Activated CD4-positive, alpha-beta memory T cell treated with anti-CD3 and anti-CD28 coated beads, Interleukin-2, amount 10 ng/mL, durations not matched to agents 7 days and 5 days (primary cell): ENCODE results near the gene RAB6A. TPM values are rescaled to one million over a fixed set of nuclear protein-coding genes. Genes with fewer than 3 reads are reported as not detected.

Source experiments
- CTCF ChIA-PET: fragments of 350-600 bp; sonication (Branson Sonifier 250); formaldehyde crosslinking; loops from one replicate; lab custom pipeline; 2021; ENCODE audit warnings: antibody characterized with exemption, inconsistent platforms; lab: Charles Lee
- POLR2A ChIA-PET: fragments of 350-600 bp; sonication (Branson Sonifier 250); formaldehyde crosslinking; loops from one replicate; lab custom pipeline; 2021; ENCODE audit warnings: antibody characterized with exemption; lab: Charles Lee
- DNase-seq: peaks from one replicate; pipeline ENCODE4 v3.0.0-alpha.2; 2020
- H3K27ac Mint-ChIP-seq: one replicate; pipeline ENCODE4 v1.8.0; 2021; ENCODE audit warnings: mild to moderate bottlenecking, mixed read lengths
- H3K27me3 Mint-ChIP-seq: one replicate; pipeline ENCODE4 v1.8.0; 2021; ENCODE audit warnings: mixed read lengths
- H3K36me3 Mint-ChIP-seq: one replicate; pipeline ENCODE4 v1.8.0; 2021; ENCODE audit warnings: low read depth, mixed read lengths
- H3K4me1 Mint-ChIP-seq: one replicate; pipeline ENCODE4 v1.8.0; 2021; ENCODE audit warnings: mixed read lengths
- H3K4me3 Mint-ChIP-seq: one replicate; pipeline ENCODE4 v1.8.0; 2021; ENCODE audit warnings: mild to moderate bottlenecking, mixed read lengths
- H3K9me3 Mint-ChIP-seq: one replicate; pipeline ENCODE4 v1.8.0; 2021; ENCODE audit warnings: mixed read lengths
- total RNA-seq, 2 experiments: library from RNA; stranded (reverse); gene quantifications; one replicate each; pipeline ENCODE4 v1.2.3, GENCODE V29; 2021

The RAB6A gene
- total RNA-seq, 2 experiments from 2014 or later = 104 to 108 TPM

- Mint-ChIP-seq H3K9me3 (no peaks in the 10 kb centered on the region), H3K4me3 (no peak overlapping the region)
- POLR2A ChIA-PET = no interaction called here
These were observed 112.3 kb downstream of the RAB6A start for GRCh38 chr11:73648571-73649046.

GRCh38 chr11:73648121-73648520 lies 112.8 kb downstream of the RAB6A start:
- H3K27me3 Mint-ChIP-seq = no peaks in the 10 kb centered on the region
- CTCF ChIA-PET = interaction anchor here (1.0 to 5.0 kb wide), 3 partner anchors 13 to 23 kb away, joined by 3 to 26 read pairs (median 20); no protein-coding TSS in a partner anchor
- peaks cover 14% of the 10 kb centered on the region for H3K4me1 Mint-ChIP-seq
- no peaks in the 10 kb centered on the region for H3K36me3 Mint-ChIP-seq
- no peaks in the 10 kb centered on the region for H3K9me3 Mint-ChIP-seq
- no peak for DNase-seq
- POLR2A ChIA-PET = no interaction called here
- no peak overlapping the region for H3K27ac Mint-ChIP-seq
- no peak overlapping the region for H3K4me3 Mint-ChIP-seq

More at GRCh38 chr11:73648571-73649046, 112.3 kb downstream of the RAB6A start:
- peaks cover 14% of the 10 kb centered on the region for H3K4me1 Mint-ChIP-seq
- no peak for DNase-seq
- H3K27me3 Mint-ChIP-seq = no peaks in the 10 kb centered on the region
- H3K36me3 Mint-ChIP-seq = no peaks in the 10 kb centered on the region
- CTCF ChIA-PET = interaction anchor here (1.0 to 5.0 kb wide), 3 partner anchors 12 to 24 kb away, joined by 3 to 26 read pairs (median 20); no protein-coding TSS in a partner anchor
- H3K27ac Mint-ChIP-seq = no peak overlapping the region

- Mint-ChIP-seq H3K36me3 (no peaks in the 10 kb centered on the region), H3K27ac (no peak overlapping the region), H3K4me1 (peaks cover 14% of the 10 kb centered on the region), H3K27me3 (no peaks in the 10 kb centered on the region), H3K9me3 (no peaks in the 10 kb centered on the region), H3K4me3 (peak overlapping the region; percentile 64)
- DNase-seq = peak; percentile 90
- ChIA-PET POLR2A (no interaction called here), CTCF (interaction anchor here (1.0 to 5.0 kb wide), 5 partner anchors 13 to 296 kb away, joined by 3 to 26 read pairs (median 3); no protein-coding TSS in a partner anchor)
These were observed 113.3 kb downstream of the RAB6A start for GRCh38 chr11:73647459-73648100.

GRCh38 chr11:73645972-73646631 lies 114.8 kb downstream of the RAB6A start, which contains the start of gene PLEKHB1:
Gene PLEKHB1, plus strand, starts transcription at chr11:73646581. Its CDS starts 28 bp downstream, at chr11:73646609.
- Mint-ChIP-seq H3K27ac (no peak within 1 kb of the TSS), H3K9me3 (no peaks in the 10 kb centered on the region), H3K4me3 (peak within 1 kb of the TSS; percentile 64), H3K4me1 (peaks cover 14% of the 10 kb centered on the region), H3K36me3 (no peaks in the 10 kb centered on the region), H3K27me3 (peaks cover 1% of the 10 kb centered on the region)
- DNase-seq = no peak
- ChIA-PET CTCF (interaction anchor here (3.7 to 5.0 kb wide), 2 partner anchors 15 to 21 kb away, joined by 20 to 26 read pairs; no protein-coding TSS in a partner anchor), POLR2A (no interaction called here)

GRCh38 chr11:73645121-73645969 lies 115.5 kb downstream of the RAB6A start:
- POLR2A ChIA-PET = no interaction called here
- no peak overlapping the region for H3K4me3 Mint-ChIP-seq

GRCh38 chr11:73641668-73642067 lies 119.2 kb downstream of the RAB6A start:
- no peak overlapping the region for H3K4me3 Mint-ChIP-seq
- H3K36me3 Mint-ChIP-seq = no peaks in the 10 kb centered on the region
- POLR2A ChIA-PET = no interaction called here
- H3K4me1 Mint-ChIP-seq = peaks cover 8% of the 10 kb centered on the region
- H3K9me3 Mint-ChIP-seq = no peaks in the 10 kb centered on the region
- DNase-seq = no peak
- H3K27ac Mint-ChIP-seq = no peak overlapping the region
- H3K27me3 Mint-ChIP-seq = peaks cover 6% of the 10 kb centered on the region
- CTCF ChIA-PET = no interaction called here

More at GRCh38 chr11:73645121-73645969, 115.5 kb downstream of the RAB6A start:
- peaks cover 4% of the 10 kb centered on the region for H3K27me3 Mint-ChIP-seq
- DNase-seq = no peak
- H3K4me1 Mint-ChIP-seq = peaks cover 19% of the 10 kb centered on the region
- no peak overlapping the region for H3K27ac Mint-ChIP-seq
- CTCF ChIA-PET = interaction anchor here (0.7 to 5.0 kb wide), 4 partner anchors 15 to 21 kb away, joined by 4 to 26 read pairs (median 12); no protein-coding TSS in a partner anchor
- no peaks in the 10 kb centered on the region for H3K9me3 Mint-ChIP-seq
- H3K36me3 Mint-ChIP-seq = no peaks in the 10 kb centered on the region

- H3K36me3 Mint-ChIP-seq = no peaks in the 10 kb centered on the region
- ChIA-PET CTCF (interaction anchor here (1.0 to 1.5 kb wide), 2 partner anchors 14 to 20 kb away, joined by 3 to 8 read pairs; no protein-coding TSS in a partner anchor), POLR2A (no interaction called here)
- H3K27me3 Mint-ChIP-seq = peaks cover 6% of the 10 kb centered on the region
- no peak overlapping the region for H3K27ac Mint-ChIP-seq
- DNase-seq = no peak
- no peaks in the 10 kb centered on the region for H3K9me3 Mint-ChIP-seq
- no peak overlapping the region for H3K4me3 Mint-ChIP-seq
- peaks cover 6% of the 10 kb centered on the region for H3K4me1 Mint-ChIP-seq
These were observed 120.3 kb downstream of the RAB6A start for GRCh38 chr11:73640592-73640991.

- H3K36me3 Mint-ChIP-seq = no peaks in the 10 kb centered on the region
- H3K4me3 Mint-ChIP-seq = no peak overlapping the region
- H3K27me3 Mint-ChIP-seq = peaks cover 6% of the 10 kb centered on the region
- peaks cover 10% of the 10 kb centered on the region for H3K4me1 Mint-ChIP-seq
- no peak overlapping the region for H3K27ac Mint-ChIP-seq
- no peak for DNase-seq
- H3K9me3 Mint-ChIP-seq = peaks cover 1% of the 10 kb centered on the region
- POLR2A ChIA-PET = no interaction called here
- CTCF ChIA-PET = interaction anchor here (0.7 to 3.6 kb wide), 2 partner anchors 11 to 1049 kb away, joined by 3 to 22 read pairs; no protein-coding TSS in a partner anchor
These were observed 123.9 kb downstream of the RAB6A start for GRCh38 chr11:73637012-73637411.

GRCh38 chr11:73636249-73636648 lies 124.6 kb downstream of the RAB6A start:
- no peaks in the 10 kb centered on the region for H3K36me3 Mint-ChIP-seq
- no peak overlapping the region for H3K4me3 Mint-ChIP-seq
- H3K27ac Mint-ChIP-seq = no peak overlapping the region
- POLR2A ChIA-PET = no interaction called here
- no peak for DNase-seq
- peaks cover 10% of the 10 kb centered on the region for H3K4me1 Mint-ChIP-seq
- peaks cover 5% of the 10 kb centered on the region for H3K27me3 Mint-ChIP-seq
- peaks cover 2% of the 10 kb centered on the region for H3K9me3 Mint-ChIP-seq
- CTCF ChIA-PET = interaction anchor here (0.6 to 3.6 kb wide), 2 partner anchors 10 to 839 kb away, joined by 3 to 22 read pairs; no protein-coding TSS in a partner anchor

- no peak overlapping the region for H3K27ac Mint-ChIP-seq
- peaks cover 10% of the 10 kb centered on the region for H3K4me1 Mint-ChIP-seq
- peaks cover 2% of the 10 kb centered on the region for H3K9me3 Mint-ChIP-seq
- ChIA-PET CTCF (interaction anchor here (0.6 to 3.6 kb wide), 2 partner anchors 10 to 838 kb away, joined by 3 to 22 read pairs; no protein-coding TSS in a partner anchor), POLR2A (no interaction called here)
- H3K36me3 Mint-ChIP-seq = no peaks in the 10 kb centered on the region
- no peak overlapping the region for H3K4me3 Mint-ChIP-seq
- no peak for DNase-seq
- peaks cover 5% of the 10 kb centered on the region for H3K27me3 Mint-ChIP-seq
These were observed 125.2 kb downstream of the RAB6A start for GRCh38 chr11:73635721-73636120.

- CTCF ChIA-PET = no interaction called here
- no peak overlapping the region for H3K27ac Mint-ChIP-seq
These were observed 126.9 kb downstream of the RAB6A start for GRCh38 chr11:73633999-73634398.

GRCh38 chr11:73632996-73633395 lies 127.9 kb downstream of the RAB6A start:
- H3K4me1 Mint-ChIP-seq = peaks cover 4% of the 10 kb centered on the region
- H3K36me3 Mint-ChIP-seq = no peaks in the 10 kb centered on the region
- H3K4me3 Mint-ChIP-seq = no peak overlapping the region
- ChIA-PET POLR2A (no interaction called here), CTCF (interaction anchor here (0.7 kb wide), 1 partner anchor 15 kb away, joined by 3 read pairs; no protein-coding TSS in a partner anchor)
- no peak for DNase-seq
- H3K9me3 Mint-ChIP-seq = peaks cover 2% of the 10 kb centered on the region
- no peak overlapping the region for H3K27ac Mint-ChIP-seq
- H3K27me3 Mint-ChIP-seq = no peaks in the 10 kb centered on the region

More at GRCh38 chr11:73633999-73634398, 126.9 kb downstream of the RAB6A start:
- Mint-ChIP-seq H3K36me3 (no peaks in the 10 kb centered on the region), H3K4me3 (no peak overlapping the region), H3K27me3 (no peaks in the 10 kb centered on the region), H3K4me1 (peaks cover 4% of the 10 kb centered on the region), H3K9me3 (peaks cover 2% of the 10 kb centered on the region)
- POLR2A ChIA-PET = no interaction called here
- DNase-seq = no peak
